Stimulated activated naive B cell treated with anti-CD40 and anti-IgM and Interleukin-4, amounts not matched to agents 10 μg/mL and 1 μg/mL and 100 μg/mL, for 72 hours (primary cell): Measurements from ENCODE around the gene FKBP6.
"Not testable (repeated sequence)": the region's sequence is repeated elsewhere in the genome, so short reads cannot be mapped to it uniquely, and the experiment has no call there.

Experiments
- ATAC-seq, 2 donors: fragments of 150-1000 bp; cut with Tn5 transposase; replicated peaks; 2 replicates each; pipeline ENCODE4 v1.10.0; 2021; ENCODE audit warnings: moderate library complexity in 1 of 2
- DNase-seq: peaks from one replicate; pipeline ENCODE4 v3.0.0; 2021
- H3K27ac Mint-ChIP-seq: one replicate; pipeline ENCODE4 v1.8.0; 2022; ENCODE audit warnings: mild to moderate bottlenecking, mixed read lengths
- H3K27me3 Mint-ChIP-seq, 2 donors: one replicate each; pipeline ENCODE4 v1.8.0; 2022; ENCODE audit warnings: mixed read lengths in 2 of 2
- H3K36me3 Mint-ChIP-seq, 2 donors: one replicate each; pipeline ENCODE4 v1.8.0; 2022; ENCODE audit warnings: mixed read lengths in 2 of 2, mild to moderate bottlenecking in 1 of 2
- H3K4me1 Mint-ChIP-seq, 2 donors: one replicate each; pipeline ENCODE4 v1.8.0; 2022; ENCODE audit warnings: mixed read lengths in 2 of 2, mild to moderate bottlenecking in 1 of 2
- H3K4me3 Mint-ChIP-seq, 2 donors: one replicate each; pipeline ENCODE4 v1.8.0; 2022; ENCODE audit warnings: mild to moderate bottlenecking in 2 of 2, mixed read lengths in 2 of 2, moderate library complexity in 1 of 2
- H3K9me3 Mint-ChIP-seq, 2 donors: one replicate each; pipeline ENCODE4 v1.8.0; 2022; ENCODE audit warnings: mixed read lengths in 2 of 2, mild to moderate bottlenecking in 1 of 2

FKBP6 gene

DNA sequence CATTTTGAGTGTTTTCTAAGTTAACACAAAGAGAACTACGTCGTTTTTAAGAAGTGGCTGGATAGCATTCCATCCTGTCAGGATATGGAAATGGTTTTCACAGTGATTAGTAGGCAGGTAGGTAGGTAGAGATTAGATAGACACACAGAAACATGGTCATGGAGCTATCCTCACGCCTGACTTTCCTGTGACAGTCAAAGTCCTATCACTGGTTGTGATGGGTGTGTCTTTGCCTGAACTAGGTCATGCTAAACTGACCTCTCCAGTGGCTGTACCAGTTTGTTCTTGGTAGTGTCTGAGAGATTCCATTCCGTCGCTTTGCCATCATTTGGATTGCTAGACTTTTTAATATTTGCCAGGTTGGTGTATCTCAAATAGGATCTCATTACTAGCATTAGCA, 28.2 kb downstream of the FKBP6 start:
- Mint-ChIP-seq H3K36me3 (peaks cover 0 to 5% of the 10 kb centered on the region in 2 donors), H3K27me3 (peaks cover 8 to 16% of the 10 kb centered on the region in 2 donors), H3K4me3 (no peak overlapping the region), H3K27ac (no peak overlapping the region), H3K9me3 (peaks cover 6 to 11% of the 10 kb centered on the region in 2 donors), H3K4me1 (peaks cover 4 to 15% of the 10 kb centered on the region in 2 donors)
- ATAC-seq (no peak), DNase-seq (no peak)

DNA sequence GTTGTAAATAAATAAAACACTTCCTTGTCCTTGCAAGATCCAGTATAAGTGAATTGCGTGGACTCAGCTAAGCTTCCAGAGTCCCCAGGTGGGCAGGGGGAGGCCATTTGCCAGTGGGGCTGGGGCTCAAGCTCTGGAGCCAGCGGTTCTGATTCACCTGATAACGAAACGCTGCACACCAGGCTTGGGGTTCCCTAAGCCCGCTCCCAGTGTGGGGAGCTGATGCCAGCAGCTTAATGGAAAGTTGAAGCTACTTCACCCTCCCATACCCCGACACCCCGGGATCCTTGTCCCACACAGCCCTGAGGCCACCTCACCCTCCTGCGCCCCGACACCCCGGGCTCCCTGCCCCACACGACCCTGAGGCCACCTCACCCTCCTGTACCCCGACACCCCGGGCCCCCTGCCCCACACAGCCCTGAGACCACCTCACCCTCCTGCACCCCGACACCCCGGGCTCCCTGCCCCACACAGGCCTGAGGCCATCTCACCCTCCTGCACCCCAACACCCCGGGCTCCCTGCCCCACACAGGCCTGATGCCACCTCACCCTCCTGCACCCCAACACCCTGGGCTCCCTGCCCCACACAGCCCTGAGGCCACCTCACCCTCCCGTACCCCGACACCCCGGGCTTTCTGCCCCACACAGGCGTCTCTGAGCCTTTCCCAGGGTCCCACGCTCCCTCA, 30.8 kb downstream of the FKBP6 start:
- ATAC-seq (no peak), DNase-seq (no peak)
- Mint-ChIP-seq H3K36me3 (no peaks in the 10 kb centered on the region), H3K27ac (no peak overlapping the region), H3K4me3 (peak overlapping the region in 1 of 2 donors; percentile 16), H3K9me3 (no peaks in the 10 kb centered on the region), H3K27me3 (peaks cover 11 to 23% of the 10 kb centered on the region in 2 donors), H3K4me1 (peaks cover 4 to 15% of the 10 kb centered on the region in 2 donors)

DNA sequence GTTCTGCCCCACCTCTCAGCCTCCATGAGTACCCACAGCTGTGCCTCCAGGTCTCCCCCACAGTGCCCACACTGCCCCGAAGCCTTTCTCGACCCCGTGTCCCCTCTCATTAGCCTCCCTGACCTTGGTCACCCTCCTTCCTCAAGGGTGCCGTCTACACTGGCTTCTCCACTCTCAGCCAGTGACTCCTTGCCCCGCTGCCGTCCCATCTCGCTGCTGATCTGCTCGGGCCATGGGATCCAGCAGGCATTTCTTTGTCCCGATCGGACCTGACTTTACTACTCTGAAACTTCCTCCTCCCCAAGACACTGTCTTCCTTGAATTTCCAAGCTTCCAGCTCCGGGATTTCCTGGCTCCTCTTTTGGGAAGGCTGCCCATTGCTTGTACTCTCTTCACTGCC, 31.3 kb downstream of the FKBP6 start:
- Mint-ChIP-seq H3K4me1 (peaks cover 4 to 15% of the 10 kb centered on the region in 2 donors), H3K36me3 (no peaks in the 10 kb centered on the region), H3K9me3 (no peaks in the 10 kb centered on the region), H3K4me3 (peak overlapping the region; percentile 16 to 17), H3K27ac (peak overlapping the region; percentile 60), H3K27me3 (peaks cover 11 to 23% of the 10 kb centered on the region in 2 donors)
- ATAC-seq (no peak), DNase-seq (no peak)

DNA sequence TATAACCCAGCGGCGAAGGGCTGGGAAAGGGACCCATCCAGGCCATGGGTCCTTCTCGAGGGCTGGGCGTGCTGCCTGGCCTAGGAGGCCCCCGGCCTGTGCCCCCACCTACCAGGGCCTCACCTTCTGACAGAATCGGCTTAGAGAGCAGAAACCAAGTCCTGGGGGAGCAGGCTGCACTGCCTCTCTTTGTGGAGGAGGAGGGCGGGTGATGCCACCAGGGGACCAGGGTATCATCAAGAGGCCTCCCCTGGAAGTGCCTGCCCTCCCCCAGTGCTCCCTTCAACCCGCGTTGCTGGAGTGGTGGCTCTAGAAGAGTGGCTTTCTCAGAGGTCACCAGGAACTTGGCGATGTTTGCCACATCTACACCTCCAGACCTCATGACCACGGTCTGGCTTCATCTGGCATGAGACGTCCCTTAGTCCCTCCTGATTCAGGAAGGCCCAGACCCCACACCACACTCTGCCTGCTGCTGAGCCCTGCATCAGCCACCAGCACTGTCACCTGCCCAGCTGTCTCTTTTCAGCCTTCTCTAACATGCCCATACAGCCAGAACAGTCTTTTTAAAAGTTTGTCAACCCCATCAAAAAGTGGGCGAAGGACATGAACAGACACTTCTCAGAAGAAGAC, 31.9 kb downstream of the FKBP6 start:
- H3K4me3 Mint-ChIP-seq: no peak overlapping the region

DNA sequence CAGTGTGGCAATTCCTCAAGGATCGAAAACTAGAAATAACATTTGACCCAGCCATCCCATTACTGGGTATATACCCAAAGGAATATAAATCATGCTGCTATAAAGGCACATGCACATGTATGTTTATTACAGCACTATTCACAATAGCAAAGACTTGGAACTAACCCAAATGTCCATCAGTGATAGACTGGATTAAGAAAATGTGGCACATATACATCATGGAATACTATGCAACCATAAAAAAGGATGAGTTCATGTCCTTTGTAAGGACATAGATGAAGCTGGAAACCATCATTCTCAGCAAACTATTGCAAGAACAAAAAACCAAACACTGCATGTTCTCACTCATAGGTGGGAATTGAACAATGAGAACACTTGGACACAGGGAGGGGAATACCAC, 32.6 kb downstream of the FKBP6 start:
- not testable (repeated sequence) for ATAC-seq, DNase-seq, H3K4me3 Mint-ChIP-seq, H3K27ac Mint-ChIP-seq, H3K9me3 Mint-ChIP-seq, H3K36me3 Mint-ChIP-seq
- Mint-ChIP-seq H3K4me1 (peaks cover 4 to 15% of the 10 kb centered on the region in 2 donors), H3K27me3 (peaks cover 11 to 23% of the 10 kb centered on the region in 2 donors)

More for the DNA sequence above, 31.9 kb downstream of the FKBP6 start:
- H3K27me3 Mint-ChIP-seq: peaks cover 11 to 23% of the 10 kb centered on the region in 2 donors
- ATAC-seq (no peak), DNase-seq (no peak)
- H3K9me3 Mint-ChIP-seq: no peaks in the 10 kb centered on the region
- H3K27ac Mint-ChIP-seq: no peak overlapping the region
- no peaks in the 10 kb centered on the region for H3K36me3 Mint-ChIP-seq
- peaks cover 4 to 15% of the 10 kb centered on the region in 2 donors for H3K4me1 Mint-ChIP-seq

DNA sequence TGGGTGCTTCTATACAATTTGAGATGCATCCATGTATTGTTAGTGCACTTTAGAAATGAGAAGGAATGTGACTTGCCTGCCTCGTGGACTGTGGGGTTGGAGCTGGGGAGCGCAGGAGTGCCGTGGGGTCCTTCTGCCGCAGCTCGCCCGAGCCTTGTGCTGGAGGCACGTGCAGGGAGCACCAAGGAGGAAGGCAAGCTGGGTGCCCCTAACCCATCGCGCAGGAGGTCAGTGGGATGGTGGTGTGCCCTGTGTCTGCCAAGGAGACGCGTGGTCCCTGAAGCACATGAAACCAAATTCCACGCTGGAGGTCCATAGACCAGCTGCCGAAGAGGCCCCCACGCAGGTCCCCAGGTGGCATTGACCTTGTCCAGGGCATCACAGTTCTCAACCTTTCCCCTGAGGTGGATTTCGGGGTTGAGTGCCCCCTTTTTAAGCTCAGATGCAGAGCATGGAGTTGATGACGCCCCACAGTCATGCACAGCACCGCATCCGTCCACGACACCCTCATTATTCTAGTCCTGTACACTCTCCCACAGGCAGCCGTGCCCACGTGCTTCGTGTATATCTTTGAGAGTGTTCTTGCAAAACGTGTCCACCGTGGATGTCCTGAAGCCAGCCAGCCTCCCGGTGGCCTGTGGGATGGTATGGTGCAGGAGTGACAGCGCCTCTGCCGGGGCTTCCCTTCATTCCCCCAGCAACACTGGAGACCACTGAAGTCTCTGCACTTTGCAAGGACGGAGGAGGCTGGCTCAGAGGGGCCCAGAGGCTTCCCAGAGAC, 35.5 kb downstream of the FKBP6 start:
- H3K4me1 Mint-ChIP-seq: peaks cover 15 to 34% of the 10 kb centered on the region in 2 donors
- H3K27me3 Mint-ChIP-seq: peaks cover 17% of the 10 kb centered on the region in 2 donors
- no peak overlapping the region for H3K27ac Mint-ChIP-seq
- no peaks in the 10 kb centered on the region for H3K9me3 Mint-ChIP-seq
- H3K36me3 Mint-ChIP-seq: no peaks in the 10 kb centered on the region
- ATAC-seq (no peak), DNase-seq (no peak)
- no peak overlapping the region for H3K4me3 Mint-ChIP-seq

DNA sequence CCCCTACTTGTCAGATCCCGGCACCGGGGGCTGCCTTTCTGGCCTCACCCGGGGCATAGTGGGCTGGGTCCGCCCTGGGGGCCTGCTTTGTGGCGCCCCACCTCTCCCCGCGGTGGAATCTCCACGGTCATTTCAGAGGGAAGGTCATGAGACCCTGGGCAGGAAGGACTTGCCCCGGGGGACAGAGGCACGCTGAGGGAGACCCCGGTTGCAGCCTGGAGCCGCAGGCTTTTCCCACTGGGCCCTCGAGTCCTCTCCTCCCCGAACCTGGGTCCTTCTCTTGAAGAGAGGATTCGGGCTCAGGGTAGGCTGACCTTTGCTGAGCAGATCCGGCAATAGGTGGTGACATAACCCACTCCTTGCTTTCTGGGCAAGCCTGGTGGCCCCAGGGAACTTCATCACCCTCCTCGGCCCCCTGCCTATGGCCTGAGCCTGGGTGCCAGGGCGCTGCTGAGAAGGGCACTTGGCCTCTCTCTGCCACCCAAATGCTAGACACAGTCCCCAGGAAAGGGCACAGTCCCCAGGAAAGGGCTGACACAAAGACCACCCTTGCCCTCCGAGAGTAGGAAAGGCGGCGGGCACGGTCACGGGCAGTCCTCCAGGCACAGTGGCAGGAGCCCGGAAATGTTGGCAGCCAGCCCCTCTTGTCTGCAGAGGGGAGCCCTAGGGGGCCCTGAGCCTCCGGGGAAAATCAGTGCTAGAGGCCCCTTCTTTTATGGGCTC, 36.2 kb downstream of the FKBP6 start:
- ATAC-seq: no peak
- DNase-seq: no peak
- Mint-ChIP-seq H3K4me3 (no peak overlapping the region), H3K4me1 (peaks cover 14 to 31% of the 10 kb centered on the region in 2 donors), H3K36me3 (no peaks in the 10 kb centered on the region), H3K9me3 (no peaks in the 10 kb centered on the region), H3K27me3 (peaks cover 13 to 14% of the 10 kb centered on the region in 2 donors), H3K27ac (no peak overlapping the region)

DNA sequence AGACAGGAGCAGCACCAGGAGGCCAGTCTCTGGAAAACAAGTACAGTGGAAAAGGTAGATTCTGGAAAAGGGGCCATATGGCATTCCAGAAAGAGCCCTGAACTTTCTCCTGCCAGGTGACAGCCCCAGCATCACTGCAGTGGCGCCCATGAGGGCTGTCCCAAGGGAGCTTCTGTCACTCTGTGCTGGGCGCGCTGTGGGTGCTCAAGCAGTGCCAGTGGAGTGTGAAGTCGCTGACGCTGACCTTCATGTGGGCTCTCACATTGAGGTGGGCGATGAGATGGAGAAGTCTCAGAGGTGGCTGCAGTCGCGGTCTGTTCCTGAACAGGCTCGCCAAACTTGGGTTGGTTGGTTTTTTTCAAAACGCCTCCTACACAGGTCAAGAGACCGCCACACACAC, 38.2 kb downstream of the FKBP6 start:
- H3K9me3 Mint-ChIP-seq: no peaks in the 10 kb centered on the region
- H3K27me3 Mint-ChIP-seq: peaks cover 7 to 9% of the 10 kb centered on the region in 2 donors
- no peaks in the 10 kb centered on the region for H3K36me3 Mint-ChIP-seq
- H3K4me3 Mint-ChIP-seq: no peak overlapping the region
- DNase-seq: peak; percentile 28
- peaks cover 11 to 24% of the 10 kb centered on the region in 2 donors for H3K4me1 Mint-ChIP-seq
- H3K27ac Mint-ChIP-seq: no peak overlapping the region
- peak; percentile 96 for ATAC-seq

DNA sequence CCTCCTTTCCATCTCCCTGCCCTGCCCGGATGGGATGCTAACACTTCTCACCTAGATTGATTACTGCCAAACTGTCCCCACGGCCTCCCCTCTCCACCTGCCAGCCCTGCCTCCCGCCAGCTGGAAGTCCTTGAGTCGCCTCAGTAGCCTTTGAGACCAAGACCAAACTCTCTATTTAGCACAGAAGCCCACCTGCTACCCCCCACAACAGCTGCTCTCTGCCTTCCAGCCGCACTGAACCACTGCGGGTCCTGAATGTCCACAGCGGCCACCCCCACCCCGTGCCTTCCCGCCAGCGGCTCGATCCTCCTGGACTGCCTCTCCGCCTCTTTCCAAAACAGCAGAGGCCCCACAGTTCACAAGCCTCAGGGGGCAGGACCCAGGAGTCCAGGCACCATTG, 39.0 kb downstream of the FKBP6 start:
- peak overlapping the region; percentile 82 for H3K27ac Mint-ChIP-seq

DNA sequence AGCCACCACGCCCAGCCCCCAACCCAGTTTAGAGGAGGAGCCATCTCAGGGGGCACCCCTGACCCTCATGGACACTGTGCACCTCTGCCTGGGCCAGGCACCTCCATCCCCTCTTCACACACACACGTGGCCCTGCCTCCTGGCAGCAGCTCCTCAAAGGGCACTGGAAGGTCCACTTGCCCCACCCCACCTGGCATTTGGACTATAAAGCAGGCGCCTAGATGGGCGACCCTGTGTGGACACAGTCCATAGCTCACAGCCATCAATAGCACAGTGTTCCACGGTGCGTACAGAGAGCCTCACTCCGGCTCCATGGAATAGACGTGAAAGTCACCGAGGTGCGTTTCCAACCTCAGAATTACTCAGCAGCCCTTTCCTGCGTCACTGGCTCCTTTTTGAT, 41.0 kb downstream of the FKBP6 start:
- Mint-ChIP-seq H3K27me3 (peaks cover 4 to 6% of the 10 kb centered on the region in 2 donors), H3K9me3 (no peaks in the 10 kb centered on the region), H3K36me3 (no peaks in the 10 kb centered on the region), H3K4me3 (no peak overlapping the region), H3K4me1 (peaks cover 11 to 24% of the 10 kb centered on the region in 2 donors), H3K27ac (peak overlapping the region; percentile 25)
- DNase-seq: no peak
- ATAC-seq: no peak

More for the DNA sequence above, 39.0 kb downstream of the FKBP6 start:
- Mint-ChIP-seq H3K36me3 (no peaks in the 10 kb centered on the region), H3K4me1 (peaks cover 11 to 24% of the 10 kb centered on the region in 2 donors), H3K9me3 (no peaks in the 10 kb centered on the region), H3K4me3 (no peak overlapping the region), H3K27me3 (peaks cover 7 to 9% of the 10 kb centered on the region in 2 donors)
- ATAC-seq (no peak), DNase-seq (no peak)

DNA sequence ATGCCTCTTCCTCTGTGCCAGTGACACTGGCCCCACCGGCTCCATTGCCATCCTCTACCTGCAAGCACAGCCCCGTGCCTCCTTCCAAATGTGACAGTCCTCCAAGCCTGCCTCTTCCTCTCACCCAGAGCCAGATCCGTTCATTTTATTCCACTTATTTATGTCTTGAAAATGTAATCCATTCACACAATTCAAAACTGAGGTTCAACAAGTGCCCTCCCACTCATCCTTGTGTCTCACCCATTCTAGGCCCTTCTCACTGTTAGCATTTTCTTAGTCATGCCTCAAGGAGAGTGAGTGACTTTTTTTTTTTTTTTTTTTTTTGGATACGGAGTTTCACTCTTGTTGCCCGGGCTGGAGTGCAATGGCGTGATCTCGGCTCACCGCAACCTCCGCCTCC, 41.7 kb downstream of the FKBP6 start:
- H3K27me3 Mint-ChIP-seq: peaks cover 9 to 10% of the 10 kb centered on the region in 2 donors
- H3K9me3 Mint-ChIP-seq: no peaks in the 10 kb centered on the region
- no peak for DNase-seq
- peaks cover 11 to 24% of the 10 kb centered on the region in 2 donors for H3K4me1 Mint-ChIP-seq
- H3K36me3 Mint-ChIP-seq: no peaks in the 10 kb centered on the region
- no peak overlapping the region for H3K4me3 Mint-ChIP-seq
- no peak for ATAC-seq
- H3K27ac Mint-ChIP-seq: no peak overlapping the region

DNA sequence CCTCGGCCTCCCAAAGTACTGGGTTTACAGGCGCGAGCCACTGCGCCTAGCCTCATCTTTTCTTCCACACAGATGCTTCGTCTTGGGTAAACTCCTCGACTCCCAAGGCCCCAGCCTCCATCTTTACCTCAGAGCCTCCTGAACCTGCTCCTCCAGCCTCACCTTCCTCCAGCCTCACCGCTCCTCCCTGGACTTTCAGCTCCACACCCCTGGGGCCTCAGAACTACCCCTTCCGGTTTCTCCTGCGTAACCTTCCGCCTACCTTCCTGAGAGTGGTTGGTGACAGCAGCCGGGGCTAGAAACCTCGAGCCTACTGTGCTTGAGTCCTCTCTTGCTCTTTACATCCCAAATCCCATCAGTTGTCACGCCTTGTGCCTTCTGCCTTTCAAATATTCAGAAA, 45.8 kb downstream of the FKBP6 start:
- Mint-ChIP-seq H3K36me3 (no peaks in the 10 kb centered on the region), H3K27me3 (peaks cover 25 to 37% of the 10 kb centered on the region in 2 donors), H3K9me3 (no peaks in the 10 kb centered on the region), H3K27ac (no peak overlapping the region), H3K4me3 (no peak overlapping the region), H3K4me1 (peaks cover 0 to 12% of the 10 kb centered on the region in 2 donors)
- ATAC-seq (no peak), DNase-seq (no peak)

DNA sequence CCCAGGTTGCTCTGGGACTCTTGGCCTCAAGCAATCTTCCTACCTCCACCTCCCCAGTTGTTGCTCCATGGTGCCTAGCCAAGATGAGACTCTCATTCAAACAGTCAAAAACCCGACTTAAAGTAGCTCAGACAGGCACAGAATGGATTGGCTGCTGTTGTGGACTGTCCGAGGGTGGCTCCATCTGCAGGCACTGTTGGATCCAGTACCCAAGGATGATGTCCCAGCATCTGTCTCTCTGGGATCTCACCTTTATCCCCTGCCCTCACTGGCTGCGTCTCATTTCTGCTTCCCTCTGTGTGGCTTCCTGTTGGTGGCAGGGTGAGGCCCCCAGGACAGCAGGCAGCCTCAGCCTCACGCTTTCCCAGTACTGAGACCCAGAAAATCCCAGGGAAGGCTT, 48.3 kb downstream of the FKBP6 start:
- ATAC-seq, H3K4me3 Mint-ChIP-seq, H3K36me3 Mint-ChIP-seq, H3K27ac Mint-ChIP-seq, DNase-seq, H3K9me3 Mint-ChIP-seq: not testable (repeated sequence)
- peaks cover 28 to 41% of the 10 kb centered on the region in 2 donors for H3K27me3 Mint-ChIP-seq
- H3K4me1 Mint-ChIP-seq: peaks cover 0 to 12% of the 10 kb centered on the region in 2 donors
